Testis (tissue), 3 donors: ENCODE measurements around the gene AGBL1. TPM values are rescaled to one million over a fixed set of nuclear protein-coding genes. Genes with fewer than 3 reads are reported as not detected.

Source experiments
- DNase-seq: peaks from one replicate; pipeline ENCODE4 v3.0.0-alpha.2; 2019
- H3K27ac ChIP-seq, 2 donors: fragments of 200-600 bp; sonication (generic); one replicate each; pipeline ENCODE4 v1.5.1; 2019
- H3K27me3 ChIP-seq: fragments of 200-600 bp; sonication (generic); one replicate; pipeline ENCODE4 v1.5.1; 2019
- H3K36me3 ChIP-seq: fragments of 200-600 bp; sonication (generic); one replicate; pipeline ENCODE4 v1.5.1; 2017; ENCODE audit warnings: low read depth; ENCODE audit errors: missing control alignments
- H3K4me1 ChIP-seq: fragments of 200-600 bp; sonication (generic); one replicate; pipeline ENCODE4 v1.5.1; 2019
- H3K4me3 ChIP-seq, 2 donors: fragments of 200-600 bp; sonication (generic); one replicate each; pipeline ENCODE4 v1.5.1; 2017 to 2019
- H3K9me3 ChIP-seq: fragments of 200-600 bp; sonication (generic); one replicate; pipeline ENCODE4 v1.5.1; 2017
- CTCF ChIP-seq, 3 experiments: fragments of 450-650 bp in 2 of 3; fragments of 200-600 bp in 1 of 3; sonication (generic) in 1 of 3; IDR thresholded peaks; one replicate each; pipeline ENCODE4 v1.5.1; 2016 to 2019; ENCODE audit warnings: antibody characterized with exemption in 3 of 3, mild to moderate bottlenecking in 2 of 3, moderate library complexity in 1 of 3
- POLR2A ChIP-seq: fragments of 450-650 bp; IDR thresholded peaks from one replicate; pipeline ENCODE4 v1.6.1; 2017; ENCODE audit warnings: antibody characterized with exemption, mild to moderate bottlenecking, moderate library complexity
- WGBS, 2 donors: methylation state at CpG; one replicate each; pipeline ENCODE4 v1.1.5; 2018; 5-methylcytosine and 5-hydroxymethylcytosine counted together
- intact Hi-C: fragments of 100-400 bp; cut with DNase I; formaldehyde crosslinking; loops from one replicate; pipeline ENCODE4 v1.15.1; 2023; ENCODE audit warnings: low total_unique reads
- polyA plus RNA-seq: library from polyadenylated mRNA; stranded (reverse); fragments of 350-450 nt; fragmentation: Illumina TruSeq; extraction: RNeasy Lipid Tissue Mini Kit (QIAGEN cat#74804); gene quantifications from one replicate; pipeline ENCODE4 v1.2.3, GENCODE V29; 2014; ENCODE audit warnings: low read depth, low replicate concordance; ENCODE audit not compliant: insufficient read depth
- total RNA-seq, 2 donors: library from RNA; depleted of rRNA; stranded (reverse); fragments of >200 nt; gene quantifications; one replicate each; pipeline ENCODE4 v1.2.3, GENCODE V29; 2016

AGBL1 gene
- total and polyA plus RNA-seq, 3 donors from 2014 or later, result 0.37 to 0.94 (median 0.70) TPM

GRCh38 chr15:86312486-86312885 lies 232.8 kb downstream of the AGBL1 start:
- no peaks in the 10 kb centered on the region for H3K9me3 ChIP-seq
- no peak overlapping the region for H3K27ac ChIP-seq
- DNase-seq, result no peak
- intact Hi-C loops, result no loop called here
- 65 to 72% methylated on average over 3 to 4 of the region's 4 CpGs for WGBS, 2 donors
- H3K27me3 ChIP-seq, result no peaks in the 10 kb centered on the region
- no peaks in the 10 kb centered on the region for H3K4me1 ChIP-seq
- no peak for TF ChIP-seq POLR2A
- no peaks in the 10 kb centered on the region for H3K36me3 ChIP-seq
- no peak overlapping the region for H3K4me3 ChIP-seq

DNA sequence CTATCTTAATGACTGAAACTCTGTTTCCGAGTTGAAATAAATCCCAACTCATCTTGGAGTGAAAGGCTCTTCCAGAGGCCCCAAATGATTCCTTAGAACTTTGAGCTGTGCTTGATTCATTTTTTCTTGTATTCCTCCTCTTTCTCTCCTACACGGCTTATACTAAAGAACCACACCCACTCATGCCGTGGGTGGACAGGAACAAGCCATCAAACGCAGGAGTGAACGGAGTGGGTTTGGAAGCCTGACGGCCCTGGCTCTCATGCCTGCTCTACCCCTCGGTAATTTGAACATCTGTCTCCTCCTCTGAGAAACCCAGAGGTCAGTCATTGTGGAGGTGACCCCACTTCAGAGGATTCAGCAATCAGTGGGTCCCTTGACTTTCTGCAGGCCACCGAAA lies 236.5 kb downstream of the AGBL1 start:
- Histone ChIP-seq H3K27me3 (no peaks in the 10 kb centered on the region), H3K36me3 (no peaks in the 10 kb centered on the region), H3K4me3 (no peak overlapping the region), H3K9me3 (no peaks in the 10 kb centered on the region), H3K27ac (no peak overlapping the region), H3K4me1 (no peaks in the 10 kb centered on the region)
- DNase-seq, result no peak
- WGBS, 2 donors, result 24 to 44% methylated on average over 8 of the region's 8 CpGs
- intact Hi-C loops, result no loop called here
- TF ChIP-seq POLR2A (no peak), CTCF (IDR thresholded peaks at IDR 0.05) (no peak)

DNA sequence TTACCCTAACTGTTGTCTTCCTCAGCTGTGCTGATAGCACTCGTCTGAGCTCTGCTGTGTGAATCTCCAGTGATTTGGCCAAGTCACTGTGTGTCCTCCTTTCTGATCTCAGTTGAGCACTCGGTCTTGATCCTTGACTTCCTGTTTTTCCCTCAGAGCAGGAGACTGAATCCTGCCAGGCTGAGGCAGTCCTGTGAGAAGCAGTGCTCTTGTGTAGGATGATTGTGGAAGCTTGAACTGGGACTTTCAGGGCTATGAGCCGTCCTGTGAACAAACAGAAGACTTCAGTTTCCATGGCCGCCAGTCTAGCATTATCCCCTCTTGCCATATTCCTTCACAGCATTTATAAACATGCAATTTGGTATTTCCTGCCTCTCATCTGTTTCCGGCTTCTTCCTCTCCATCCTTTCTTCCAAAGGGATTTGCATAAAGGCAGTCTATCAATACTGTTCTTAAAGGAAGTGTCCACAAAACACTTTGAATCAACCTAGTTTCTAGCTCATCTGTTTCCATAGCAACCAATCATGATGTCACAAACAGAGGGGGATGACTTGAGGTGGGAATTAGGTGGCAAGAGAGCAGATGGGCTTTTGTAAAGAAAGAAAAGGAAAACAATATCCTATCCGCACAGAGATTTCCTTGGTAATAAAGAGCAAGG lies 237.2 kb downstream of the AGBL1 start:
- 33 to 39% methylated on average over 6 of the region's 6 CpGs for WGBS, 2 donors
- no peak overlapping the region for H3K27ac ChIP-seq
- no peaks in the 10 kb centered on the region for H3K9me3 ChIP-seq
- no peaks in the 10 kb centered on the region for H3K36me3 ChIP-seq
- intact Hi-C loops, result no loop called here
- no peak for DNase-seq
- no peaks in the 10 kb centered on the region for H3K27me3 ChIP-seq
- TF ChIP-seq POLR2A (no peak), CTCF (IDR thresholded peaks at IDR 0.05) (no peak)
- no peaks in the 10 kb centered on the region for H3K4me1 ChIP-seq
- H3K4me3 ChIP-seq, result no peak overlapping the region

- no peak for DNase-seq
- intact Hi-C loops, result no loop called here
- no peak for TF ChIP-seq POLR2A
- no peak for TF ChIP-seq CTCF (IDR thresholded peaks at IDR 0.05)
- no peak overlapping the region for H3K4me3 ChIP-seq
- no peaks in the 10 kb centered on the region for H3K4me1 ChIP-seq
- 40 to 58% methylated on average over 4 of the region's 4 CpGs for WGBS, 2 donors
- no peaks in the 10 kb centered on the region for H3K27me3 ChIP-seq
- H3K36me3 ChIP-seq, result no peaks in the 10 kb centered on the region
- no peaks in the 10 kb centered on the region for H3K9me3 ChIP-seq
- H3K27ac ChIP-seq, result no peak overlapping the region
Observed at GRCh38 chr15:86317384-86317740, 237.7 kb downstream of the AGBL1 start.

- 47 to 52% methylated on average over 1 of the region's 1 CpG for WGBS, 2 donors
- Histone ChIP-seq H3K4me1 (no peaks in the 10 kb centered on the region), H3K4me3 (no peak overlapping the region), H3K9me3 (no peaks in the 10 kb centered on the region), H3K27ac (no peak overlapping the region), H3K36me3 (no peaks in the 10 kb centered on the region), H3K27me3 (no peaks in the 10 kb centered on the region)
- TF ChIP-seq POLR2A (no peak), CTCF (IDR thresholded peaks at IDR 0.05) (no peak)
- DNase-seq, result no peak
- intact Hi-C loops, result no loop called here
Observed at GRCh38 chr15:86322629-86323028, 243.0 kb downstream of the AGBL1 start.
